ENCODE data around the gene SENP8.

SENP8 gene

DNA sequence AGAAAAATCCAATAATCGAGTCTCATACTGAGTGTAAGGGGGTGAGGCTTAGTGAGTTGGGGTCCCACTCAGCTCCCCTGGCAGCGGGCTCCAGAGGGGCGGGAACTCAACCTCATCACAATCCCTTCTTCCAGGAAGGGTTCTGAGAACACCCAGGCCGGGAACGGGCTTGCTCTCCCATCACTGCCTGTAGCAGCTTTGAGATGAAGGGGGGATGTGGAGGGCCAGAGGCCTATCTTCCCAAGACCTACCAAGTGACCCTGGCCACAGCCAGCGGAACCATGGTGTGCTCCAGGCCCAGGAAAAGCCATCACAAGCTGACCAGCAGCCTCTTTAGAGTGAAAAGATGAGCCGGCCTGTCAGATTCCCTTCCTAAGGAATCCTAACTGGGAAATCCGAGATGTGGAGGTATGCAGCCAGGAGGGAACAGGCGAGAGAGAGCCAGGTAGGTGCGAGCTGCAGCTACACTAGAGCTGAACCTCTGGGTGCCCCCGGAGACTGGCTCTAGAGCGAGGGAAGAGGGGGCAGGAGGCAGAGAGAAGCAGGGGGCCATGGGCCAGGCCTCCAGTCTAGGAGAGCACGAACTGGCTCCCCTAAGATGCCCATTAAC, 60.9 kb downstream of the SENP8 start:
- no peak for DNase-seq

DNA sequence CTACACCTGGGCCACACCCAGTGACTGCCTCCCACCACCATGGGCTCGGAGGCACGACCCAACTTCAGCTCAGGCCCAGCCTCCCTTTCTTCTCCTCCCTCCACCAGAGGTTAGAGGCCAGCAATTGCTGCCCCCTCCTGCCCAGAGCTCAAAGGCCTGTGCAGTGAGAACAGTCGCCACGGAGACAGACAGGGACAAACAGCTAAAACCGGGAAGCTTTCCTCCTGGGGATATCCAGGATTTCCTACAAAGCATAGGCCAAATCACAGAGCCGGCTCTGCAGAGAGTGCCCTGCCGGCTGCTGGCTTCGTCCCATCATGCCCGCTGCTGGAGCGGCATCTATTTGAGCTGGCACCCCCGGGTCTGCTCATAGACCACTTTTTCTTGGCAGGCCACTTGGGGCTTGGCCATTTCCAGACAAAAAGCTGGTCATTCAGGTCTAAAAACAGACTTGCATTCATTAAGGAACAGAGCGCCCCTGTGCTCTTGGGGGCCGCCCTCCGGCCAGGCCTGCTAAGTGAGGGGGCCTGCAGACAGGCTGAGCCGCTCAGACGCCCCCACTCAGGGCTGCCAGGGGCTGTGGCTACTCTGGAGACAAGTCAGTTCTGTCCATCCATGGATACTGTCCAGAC, 61.9 kb downstream of the SENP8 start:
- no peak for DNase-seq

DNA sequence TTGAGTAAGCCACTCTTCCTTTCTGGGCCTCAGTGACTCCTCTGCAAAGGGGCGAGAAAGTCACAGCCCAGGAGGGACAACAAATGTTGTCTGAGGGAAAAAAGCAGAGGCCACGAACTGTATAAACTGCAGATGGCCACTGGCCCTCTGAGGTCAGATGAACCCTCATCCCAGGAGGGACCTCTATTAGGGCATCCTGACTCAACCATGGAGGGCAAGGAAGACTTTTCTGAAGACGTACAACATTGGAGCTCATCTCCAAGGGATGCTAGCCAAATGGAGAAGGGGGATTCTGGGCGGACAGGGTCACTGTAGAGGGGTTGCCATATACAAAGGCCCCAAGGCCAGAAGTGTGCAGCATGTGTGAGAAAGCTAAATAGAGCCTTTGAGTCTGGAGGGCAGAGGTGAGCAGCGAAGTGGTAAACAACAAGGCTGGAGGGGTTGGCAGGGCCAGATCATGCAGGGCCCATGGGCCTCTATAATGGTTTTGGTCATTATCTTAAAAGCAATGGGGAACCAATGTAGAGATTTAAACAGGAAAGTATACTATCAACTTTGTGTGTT, 62.6 kb downstream of the SENP8 start:
- DNase-seq = no peak

DNA sequence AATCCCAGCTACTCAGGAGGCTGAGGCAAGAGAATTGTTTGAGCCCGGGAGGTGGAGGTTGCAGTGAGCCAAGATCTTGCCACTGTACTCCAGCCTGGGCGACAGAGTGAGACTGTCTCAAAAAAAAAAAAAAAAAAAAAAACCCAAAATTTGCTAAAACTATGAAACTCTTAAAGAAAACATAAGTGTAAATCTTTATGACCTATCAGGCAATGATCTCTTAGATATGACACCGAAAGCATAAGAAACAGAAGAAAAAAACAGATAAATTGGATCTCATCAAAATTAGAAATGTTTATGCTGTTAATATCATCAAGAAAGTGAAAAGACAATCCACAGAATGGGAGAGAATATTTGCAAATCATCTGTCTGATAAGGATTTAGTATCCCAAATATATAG, 64.0 kb downstream of the SENP8 start:
- no peak for DNase-seq

DNA sequence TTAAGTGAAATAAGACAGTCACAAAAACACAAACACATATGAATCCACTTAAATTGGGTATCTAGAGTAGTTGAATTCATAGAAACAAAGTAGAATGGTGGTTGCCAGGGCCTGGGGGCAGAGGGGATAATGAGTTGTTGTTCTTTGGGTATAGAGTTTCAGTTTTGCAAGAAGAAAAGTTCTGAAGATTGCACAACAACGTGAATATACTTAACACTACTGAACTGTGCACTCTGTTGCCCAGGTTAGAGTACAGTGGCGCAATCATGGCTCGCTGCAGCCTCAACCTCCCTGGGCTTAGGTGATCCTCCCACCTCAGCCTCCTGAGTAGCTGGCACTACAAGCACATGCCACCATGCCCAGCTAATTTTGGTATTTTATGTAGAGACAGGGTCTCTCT, 64.5 kb downstream of the SENP8 start:
- DNase-seq = no peak

DNA sequence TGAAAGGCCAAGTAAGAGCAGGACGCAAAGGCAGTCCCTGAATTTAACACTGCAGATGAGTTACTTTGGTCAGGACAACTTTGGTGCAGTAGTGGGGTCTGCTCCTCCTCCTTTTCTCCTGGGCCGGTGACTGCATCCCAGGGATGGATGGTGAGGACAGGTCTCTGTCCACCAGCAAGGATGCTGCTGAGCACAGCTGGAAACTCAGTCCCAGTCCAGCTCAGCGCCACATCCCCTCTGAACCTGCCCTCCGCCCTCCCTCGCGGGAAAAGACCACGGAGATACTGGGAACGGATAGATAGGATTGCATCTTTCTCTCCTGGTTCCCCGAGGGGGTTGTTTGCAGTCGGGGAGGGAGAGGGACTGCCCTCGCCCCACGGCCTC, 65.6 kb downstream of the SENP8 start:
- no peak for DNase-seq

DNA sequence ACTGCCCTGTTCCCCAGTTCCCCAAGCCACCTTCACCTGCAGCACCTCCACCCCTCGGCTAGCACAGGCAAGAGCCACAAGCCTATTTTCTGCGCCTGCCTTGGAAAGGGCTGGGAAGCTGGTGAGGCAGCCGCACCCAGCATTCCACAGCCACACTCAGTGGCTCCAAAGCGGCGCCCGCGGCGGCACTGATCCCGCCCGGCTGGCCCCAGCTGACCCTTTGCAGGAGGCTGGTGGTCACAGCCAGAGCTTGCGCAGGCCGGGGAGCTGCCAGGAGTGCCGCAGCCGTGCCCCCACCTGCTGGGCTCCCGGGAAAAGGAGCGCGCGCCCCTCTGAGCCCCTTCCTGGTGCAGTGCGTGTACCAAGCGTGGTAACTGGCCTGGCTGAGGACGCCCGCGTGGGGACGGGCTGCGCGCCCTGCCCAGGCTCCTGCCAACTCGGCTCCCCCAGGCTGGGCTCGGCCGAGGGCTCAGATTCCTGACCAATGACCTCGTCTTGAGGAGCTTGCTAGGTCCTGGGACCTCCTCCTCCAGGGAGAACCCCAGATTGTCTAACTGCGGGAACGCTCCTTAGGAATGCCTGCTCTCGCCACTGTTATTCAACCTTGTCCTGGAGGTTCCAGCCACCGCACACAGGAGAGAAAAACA, 66.1 kb downstream of the SENP8 start:
- no peak for DNase-seq

DNA sequence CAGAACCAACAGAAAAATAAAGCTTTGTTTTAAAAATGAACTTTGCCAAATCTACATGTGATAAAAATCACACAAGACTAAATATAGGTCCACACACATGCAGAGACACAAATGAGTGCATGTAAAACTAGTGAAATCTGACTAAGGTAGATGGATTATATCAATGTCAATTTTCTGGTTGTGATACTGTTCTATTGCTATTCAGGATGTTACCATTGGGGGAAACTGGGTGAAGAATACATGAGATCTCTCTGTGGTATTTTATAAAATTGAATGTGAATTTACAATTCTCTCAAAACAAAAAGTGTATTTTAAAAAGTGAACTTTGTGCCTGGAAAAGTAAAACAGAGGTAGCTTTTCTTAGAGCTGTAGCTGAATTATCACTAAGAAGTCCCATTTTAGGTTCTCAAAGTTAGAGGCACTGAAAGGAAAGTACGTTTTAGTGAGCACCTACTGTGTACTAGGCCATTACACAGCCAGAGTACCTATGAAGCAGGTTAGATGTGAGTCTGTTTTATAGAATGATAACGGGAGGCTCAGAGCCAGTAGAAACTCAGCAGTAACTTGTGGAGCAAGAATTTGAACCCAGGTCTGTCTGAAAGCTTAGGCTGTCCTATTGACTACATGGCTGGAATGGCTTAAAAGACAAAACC, 71.2 kb downstream of the SENP8 start:
- no peak for DNase-seq

DNA sequence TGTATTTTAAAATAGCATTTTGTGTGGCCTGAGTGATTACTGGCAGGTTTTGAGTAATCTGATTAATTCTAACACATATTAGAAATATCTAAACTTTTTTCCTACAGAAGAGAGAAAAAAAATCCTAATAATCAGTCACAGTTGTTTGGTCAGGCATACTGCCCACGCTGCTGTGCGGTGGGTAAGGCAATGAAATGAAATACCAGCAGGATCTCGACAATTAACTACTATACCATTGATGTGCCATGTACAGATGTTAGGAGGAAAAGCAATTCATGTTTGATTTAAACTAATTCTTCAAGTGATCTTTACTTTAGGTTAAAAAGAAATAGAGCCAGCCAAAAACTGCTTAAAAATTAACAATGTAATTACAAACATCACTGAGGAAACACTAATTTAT, 74.2 kb downstream of the SENP8 start:
- DNase-seq = no peak

All from NCI-H748 treated with DMSO at 0.1 percent for 48 hours (cell line).